GM21619 (cell line): ENCODE results near the gene VGLL4.

Experiments
- ATAC-seq: cut with Tn5 transposase; IDR thresholded peaks from one replicate; pipeline ENCODE4 v1.9.1; 2021; ENCODE audit not compliant: unreplicated experiment

VGLL4 gene

DNA sequence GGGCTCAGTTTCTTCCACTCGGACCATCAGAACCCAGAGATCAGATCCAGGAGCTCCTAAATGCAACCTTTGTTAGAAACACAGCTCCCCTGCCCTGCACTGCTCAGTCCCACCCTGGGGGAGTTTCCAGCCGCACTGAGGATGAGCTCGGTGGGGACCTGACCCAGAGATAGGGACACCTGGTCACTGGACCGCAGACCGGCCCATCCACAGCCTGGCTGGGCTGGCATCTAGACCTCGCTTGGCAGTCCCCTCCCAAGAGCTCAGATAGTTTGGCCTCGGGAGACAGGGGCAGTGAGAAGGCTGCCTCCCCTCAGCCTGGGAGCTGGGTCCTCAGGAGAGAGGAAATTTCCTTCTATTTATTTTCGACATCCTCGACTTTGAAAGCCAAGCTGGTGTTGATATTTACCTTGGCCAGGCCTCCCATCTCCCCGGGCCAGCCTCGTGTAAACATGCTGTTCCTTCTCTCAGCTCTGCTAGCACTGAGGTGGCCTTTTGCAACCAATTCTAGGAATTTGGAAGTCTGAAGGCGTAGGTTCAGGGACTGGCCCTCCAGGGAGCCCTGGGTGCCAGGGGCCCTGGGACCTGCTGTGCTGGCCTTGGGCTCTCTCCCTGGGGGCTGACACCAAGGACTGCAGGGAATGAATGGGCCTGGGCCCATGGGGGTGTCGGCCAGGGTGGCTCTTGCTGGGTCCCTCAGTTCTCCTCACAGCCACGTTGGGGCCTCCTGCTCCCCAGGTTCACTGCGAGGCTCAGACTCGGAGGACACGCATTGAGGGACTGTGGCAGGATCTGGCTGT is 90.1 kb downstream of the VGLL4 start:
- no peak for ATAC-seq

DNA sequence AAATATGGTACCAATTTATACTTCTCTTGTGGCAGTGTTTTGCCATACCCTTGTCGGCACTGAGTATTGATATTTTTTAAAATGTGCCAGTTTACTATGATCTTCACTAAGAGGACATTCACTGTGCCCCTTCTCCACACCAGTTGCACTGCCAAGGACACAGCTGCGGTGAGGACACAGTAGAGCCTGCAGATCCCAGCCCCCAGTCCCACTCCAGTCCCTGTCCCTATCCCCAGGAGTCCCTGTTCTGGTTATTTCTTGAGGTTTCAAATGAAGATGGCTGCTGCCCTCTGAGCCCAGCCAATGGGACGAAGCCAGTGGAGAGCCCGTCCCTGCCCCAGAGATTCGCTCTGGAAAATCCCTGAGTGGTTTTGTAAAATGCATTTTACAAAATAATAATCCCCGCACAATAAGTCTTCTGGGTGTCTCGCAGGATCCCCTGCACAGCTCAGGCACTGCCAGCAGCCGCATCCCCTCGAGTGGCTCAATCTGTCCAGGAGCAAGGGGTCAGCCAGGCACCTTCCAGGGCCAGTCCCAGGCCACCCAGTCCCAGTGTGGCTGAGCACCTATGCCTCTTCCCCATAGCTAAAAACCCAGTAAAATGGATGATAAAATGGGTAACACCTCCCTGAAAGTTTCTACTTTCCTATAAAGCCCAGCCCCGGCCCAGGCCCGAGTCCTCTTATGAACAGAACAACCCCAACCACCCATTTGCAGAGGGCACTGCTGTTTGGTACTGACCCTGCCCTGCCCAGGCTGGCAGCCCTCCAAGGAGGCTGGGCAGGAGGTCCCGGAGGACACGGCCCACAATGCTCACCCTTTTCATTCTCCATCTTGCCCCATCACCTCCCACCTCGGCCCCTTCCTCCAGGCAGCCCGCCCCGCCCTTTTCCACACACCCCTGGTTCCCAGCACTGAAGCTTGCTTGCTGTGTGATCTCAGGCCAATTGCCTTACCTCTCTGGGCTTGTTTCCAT is 91.1 kb downstream of the VGLL4 start:
- no peak for ATAC-seq

DNA sequence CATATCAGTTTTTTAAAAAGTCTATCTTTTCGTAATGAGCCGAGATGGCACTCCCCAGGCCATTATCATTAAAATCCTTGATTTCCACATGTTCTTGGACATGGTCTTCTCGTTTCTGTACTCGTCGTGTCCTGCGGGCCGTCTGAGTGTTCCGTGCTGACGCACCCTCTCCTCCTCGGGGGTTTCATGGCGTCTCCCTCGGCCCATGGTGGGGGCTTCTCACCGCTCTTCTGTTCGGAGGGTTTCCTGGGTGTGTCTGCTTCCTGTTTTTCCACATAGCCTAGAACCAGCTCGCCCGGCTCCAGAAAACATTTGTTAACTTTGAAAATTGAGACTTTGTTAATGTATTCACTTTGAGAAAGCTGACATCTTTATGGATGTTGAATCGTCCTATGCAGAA is 92.7 kb downstream of the VGLL4 start:
- ATAC-seq, result no peak

DNA sequence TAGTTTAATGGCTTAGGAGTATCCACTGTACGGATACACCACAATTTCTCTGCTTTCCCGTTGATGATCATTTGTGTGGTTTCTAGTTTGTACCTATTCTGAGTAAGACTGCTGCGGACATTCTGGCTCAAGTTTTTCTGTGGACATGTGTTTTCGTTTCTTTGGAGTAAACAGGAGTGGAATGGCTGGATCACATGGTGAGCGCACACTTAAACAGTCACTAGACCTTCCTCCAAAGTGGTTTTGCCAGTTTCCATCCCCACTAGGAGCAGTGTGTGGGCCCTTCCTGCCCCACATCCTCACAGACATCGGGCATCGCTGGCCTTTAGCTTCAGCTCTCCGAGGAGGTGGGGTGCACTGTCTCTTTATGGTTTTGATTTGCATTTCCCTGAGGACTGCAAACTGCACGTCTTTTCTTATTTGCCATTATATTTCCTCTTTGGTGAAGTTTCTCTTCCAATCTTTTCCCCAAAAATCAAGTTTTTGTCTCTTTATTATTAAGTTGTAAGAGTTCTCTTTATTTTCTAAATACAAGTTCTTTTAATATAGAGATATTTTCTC is 94.1 kb downstream of the VGLL4 start:
- ATAC-seq, result no peak

DNA sequence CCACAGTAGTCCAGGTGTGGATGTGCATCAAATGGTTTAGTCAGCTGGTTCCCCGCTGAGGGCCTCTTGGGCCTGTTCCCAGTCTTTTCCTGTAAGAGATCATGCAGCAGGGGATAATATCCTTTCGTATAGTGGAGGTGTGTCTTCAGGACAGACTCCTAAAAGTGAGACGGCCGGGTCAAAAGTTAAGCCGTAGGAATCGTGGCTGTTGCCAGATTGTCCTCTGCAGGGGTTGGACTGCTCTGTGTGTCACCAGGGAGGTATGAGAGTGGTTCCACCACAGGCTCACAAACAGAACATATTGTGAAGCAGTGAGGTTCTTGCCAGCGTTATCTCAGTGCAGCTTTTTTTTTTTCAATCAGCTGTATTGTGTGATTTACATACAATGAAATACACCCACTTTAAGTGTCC is 95.0 kb downstream of the VGLL4 start:
- no peak for ATAC-seq

DNA sequence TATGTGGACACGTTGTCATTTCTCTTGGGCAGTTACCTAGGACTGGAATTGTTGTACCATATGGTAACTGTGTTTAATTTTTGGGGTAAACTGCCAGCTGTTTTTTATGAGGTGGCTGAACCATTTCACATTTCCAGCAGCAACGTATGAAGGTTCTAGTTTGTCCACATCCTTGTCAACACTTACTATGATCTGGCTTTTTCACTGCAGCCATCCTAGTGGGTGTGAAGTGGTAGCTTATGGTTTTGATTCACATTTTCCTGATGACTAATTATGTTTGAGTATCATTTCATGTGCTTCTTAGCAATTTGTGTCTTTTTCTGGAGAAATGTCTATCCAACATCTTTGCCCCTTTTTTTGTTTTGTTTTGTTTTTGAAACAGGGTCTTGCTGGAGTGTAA is 96.2 kb downstream of the VGLL4 start:
- ATAC-seq, result no peak

DNA sequence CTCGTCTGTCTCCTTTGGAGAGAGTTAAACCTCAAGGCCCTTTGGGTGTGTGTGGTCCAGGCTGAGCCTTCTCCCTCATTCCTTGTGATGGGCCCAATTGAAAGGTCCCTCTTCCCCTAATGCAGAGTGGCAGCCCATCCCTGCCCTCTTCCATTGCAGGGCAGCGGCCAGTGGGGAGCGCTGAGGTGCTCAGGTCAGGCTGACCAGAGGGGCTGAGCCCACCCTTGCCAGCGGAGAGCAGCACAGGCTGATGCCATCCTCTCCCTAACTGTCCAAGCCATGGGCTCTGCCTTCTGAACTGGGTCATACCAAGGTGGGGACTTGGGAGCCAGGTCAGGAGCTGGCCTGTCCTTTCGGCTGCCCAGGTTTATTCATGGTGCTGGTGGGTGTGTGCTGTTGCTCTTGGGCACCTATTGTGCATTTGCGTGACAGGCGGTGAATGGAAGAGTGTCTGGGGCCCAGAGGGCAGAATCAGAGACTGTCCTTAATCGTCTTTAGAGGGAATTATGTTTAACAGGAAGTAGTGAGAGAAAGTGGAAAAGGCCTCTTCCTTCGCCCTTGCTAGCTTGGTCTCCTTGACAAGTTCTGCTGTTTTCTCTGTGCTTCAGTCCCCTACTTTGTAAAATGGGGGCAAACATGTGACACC is 96.9 kb downstream of the VGLL4 start:
- ATAC-seq, result no peak

DNA sequence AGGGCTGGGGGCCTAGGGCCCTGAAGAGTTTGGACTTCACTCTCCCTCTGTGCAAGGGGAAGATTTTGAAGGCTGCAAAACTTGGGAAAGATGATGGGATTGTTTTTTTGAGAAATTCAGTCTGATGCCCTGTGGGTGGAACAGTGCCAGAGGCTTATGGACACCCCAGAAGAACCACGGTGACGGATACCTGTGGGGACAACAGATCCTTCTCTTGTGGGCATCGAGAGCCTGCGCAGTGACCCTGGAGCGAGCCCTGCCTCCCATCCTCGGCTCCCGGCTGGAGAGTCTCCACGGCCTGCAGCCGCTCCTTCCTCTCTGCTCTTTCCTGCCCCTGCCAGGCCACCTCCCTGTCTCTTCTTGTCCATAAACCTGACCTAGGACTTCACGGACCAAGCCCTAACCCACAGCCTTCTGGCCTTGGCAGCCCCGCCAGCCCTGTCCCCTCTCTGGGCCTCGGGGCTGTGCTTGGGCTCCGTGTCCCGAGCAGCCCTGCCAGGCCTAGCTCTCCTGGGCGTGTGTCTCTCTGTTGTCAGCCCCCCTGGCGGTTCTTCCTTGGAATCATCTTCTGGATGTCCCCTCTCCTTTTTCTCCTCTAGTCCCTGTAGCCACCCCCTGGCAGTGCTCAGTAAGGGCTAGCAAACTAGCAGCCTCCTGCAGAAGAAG is 98.4 kb downstream of the VGLL4 start:
- no peak for ATAC-seq

DNA sequence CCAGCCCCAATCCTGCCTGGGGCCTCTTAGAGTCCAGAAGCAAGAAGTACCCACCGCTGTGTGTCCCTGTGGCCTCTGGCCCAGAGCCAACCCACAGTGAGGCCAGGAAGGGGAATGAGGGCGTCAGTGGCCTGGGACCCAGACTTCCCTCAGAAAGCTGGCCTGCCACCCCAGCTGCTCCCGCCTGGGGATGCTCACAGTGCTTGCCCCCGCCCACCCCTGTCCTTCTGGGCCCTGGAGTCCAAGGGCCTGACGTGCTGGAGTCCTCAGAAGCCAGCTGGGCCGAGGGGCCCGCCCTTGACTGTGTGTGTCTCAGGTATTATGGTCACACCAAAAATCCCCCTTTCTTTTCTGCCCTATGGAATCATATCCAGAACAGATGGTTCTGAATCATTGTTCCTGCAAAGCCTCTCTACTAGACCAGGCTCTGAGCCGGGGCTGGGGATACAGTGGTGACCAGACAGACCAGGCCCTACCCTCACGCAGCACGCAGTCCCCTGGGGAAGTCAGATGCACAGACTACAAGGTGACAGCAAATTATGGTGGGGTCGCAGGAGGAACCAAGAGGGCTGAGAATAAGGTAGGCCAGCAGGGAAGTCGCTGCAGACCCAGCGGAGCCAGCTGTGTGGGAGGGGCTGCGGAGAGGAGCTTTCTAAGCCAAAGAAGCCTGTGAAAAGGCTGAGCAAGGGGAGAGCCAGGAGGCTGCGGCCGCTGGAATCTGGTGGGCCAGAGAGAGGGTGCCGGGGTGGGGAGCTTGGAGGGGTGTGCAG is 99.1 kb downstream of the VGLL4 start:
- ATAC-seq, result no peak

DNA sequence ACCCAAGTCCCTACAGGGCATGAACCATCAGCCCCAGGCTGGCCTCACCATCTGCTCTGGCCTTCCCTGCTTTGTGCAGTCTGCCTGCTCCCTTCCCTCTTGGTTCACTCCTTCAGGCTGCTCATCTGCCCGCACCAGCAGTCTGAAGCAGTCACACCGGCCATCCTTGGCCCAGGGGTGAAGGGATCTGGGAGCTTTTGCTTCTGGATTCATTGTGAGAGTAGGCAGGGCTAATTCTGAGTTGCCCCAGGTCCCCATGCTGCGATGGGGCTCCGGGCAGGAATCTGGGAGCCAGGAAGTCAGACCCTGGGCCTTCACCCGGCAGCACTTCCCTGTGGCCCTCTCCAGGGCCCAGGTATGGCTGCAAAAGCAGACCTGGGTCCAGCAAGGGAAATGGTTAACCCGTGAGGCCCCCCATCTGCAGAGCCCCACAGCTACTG is 99.7 kb downstream of the VGLL4 start:
- no peak for ATAC-seq

DNA sequence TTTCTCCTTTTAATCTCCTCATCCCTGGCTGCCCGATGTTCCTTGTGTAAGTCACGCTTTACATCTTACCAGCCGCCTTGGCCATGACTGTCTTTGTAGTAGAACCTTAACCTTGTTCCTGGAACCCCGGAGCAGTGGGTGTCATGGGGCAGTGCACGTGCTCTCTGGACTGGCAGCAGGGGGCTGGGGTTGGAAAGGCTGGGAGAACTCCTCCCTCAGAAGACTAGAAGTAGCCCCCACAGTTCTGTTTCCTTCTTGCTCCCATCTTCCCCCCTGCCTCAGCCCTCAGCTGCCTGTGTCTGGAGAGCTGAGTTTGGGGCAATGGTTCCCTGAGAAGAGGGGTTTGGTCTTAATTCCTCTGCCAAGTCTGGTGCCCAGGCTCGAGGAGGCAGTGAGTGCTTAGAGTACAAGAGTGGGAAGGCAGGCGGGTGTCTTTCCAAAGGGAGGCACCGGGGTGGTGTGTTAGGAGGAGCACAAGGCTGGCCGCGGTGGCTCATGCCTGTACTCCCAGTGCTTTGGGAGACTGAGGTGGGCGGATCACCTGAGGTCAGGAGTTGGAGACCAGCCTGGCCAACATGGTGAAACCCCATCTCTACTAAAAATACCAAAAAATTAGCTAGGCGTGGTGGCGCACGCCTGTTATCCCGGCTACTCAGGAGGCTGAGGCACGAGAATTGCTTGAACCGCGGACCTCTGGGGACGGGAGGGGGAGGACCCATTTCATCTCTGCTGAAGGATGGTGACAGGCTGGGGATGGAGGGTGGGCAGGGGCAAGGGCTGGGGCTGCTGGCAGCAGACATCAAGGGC is 100.4 kb downstream of the VGLL4 start:
- ATAC-seq, result no peak

DNA sequence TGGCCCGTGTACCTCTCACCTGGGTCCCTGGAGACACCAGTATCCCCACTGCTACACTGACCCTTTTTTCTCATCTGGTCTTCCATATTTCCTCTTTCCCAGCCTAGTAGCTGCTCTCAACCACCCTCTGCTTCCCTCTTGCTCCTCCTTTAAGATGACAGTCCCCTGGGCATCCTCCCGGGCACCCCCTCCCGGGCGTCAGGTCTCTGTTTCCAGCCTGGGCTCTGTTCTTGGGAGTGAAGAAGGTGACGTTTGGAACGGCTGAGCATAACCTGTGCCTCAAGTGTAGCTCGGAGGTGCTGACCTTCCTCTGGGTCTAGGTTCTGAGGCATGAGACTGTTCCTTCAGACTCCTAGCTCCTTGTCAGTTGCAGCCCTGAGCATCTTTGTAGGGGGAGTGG is 101.2 kb downstream of the VGLL4 start:
- no peak for ATAC-seq

DNA sequence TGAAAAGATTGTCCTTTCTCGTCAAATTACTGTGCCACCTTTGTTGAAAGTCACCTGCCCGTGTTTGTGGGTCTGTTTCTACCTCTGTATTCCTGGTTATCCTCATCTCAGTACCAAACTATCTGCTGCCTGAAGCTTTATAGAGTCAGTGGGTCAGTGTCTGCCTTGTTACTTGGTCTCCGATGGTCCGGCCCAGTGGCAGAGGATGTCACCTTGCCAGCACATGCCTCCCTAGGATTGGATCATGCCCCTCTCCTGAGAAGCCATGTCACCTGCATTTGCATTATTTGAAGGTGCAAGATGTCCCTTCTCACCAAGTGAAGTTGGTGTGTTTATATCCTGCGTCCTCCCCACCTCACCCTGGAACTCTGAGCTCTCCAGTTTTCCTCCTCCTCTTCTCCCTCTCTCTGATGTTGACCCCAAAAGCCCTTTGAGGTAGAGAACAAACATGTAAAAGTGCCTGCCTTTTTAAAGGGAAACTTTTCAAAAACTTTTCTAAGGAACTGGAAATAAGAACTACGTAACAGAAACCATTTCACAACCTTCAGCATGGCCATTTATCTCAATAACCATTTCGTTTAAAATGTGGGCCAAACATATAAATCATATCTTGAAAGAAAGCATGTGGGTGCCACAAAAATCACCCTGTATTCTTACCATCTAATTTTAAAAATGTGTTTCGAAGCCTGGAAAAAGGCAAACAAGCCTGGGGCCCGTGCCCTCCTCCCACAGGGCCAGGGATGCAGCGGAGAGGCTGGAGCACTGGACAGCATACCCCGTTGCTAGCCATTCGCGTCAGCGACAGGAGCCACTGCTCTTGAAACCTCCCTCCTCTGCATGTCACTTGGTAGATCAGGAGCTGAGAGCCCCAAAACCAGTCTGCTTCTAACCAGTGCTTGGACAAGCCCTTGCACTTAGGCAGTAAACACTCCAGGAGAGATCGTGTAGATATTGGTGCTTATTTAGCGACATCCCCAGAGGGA is 102.1 kb downstream of the VGLL4 start:
- no peak for ATAC-seq

DNA sequence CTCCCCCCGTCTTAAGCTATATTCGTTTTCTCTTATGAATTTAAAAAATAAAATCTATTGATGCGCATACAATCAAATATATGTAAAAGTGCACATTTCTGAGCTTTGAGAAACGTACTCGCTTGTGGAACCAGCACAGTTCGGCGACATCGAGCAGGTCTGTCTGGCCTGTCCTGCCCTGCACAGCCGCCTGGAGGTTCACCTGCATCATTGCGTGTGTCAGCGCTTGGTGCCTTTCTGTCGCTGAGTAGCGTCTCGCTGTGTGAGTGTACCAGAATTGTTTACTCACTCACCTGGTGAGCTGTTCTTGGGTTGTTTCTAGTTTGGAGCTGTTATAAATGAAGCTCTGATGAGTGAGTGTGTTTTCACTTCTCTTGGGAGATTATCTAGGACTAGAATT is 104.0 kb downstream of the VGLL4 start:
- ATAC-seq, result no peak

DNA sequence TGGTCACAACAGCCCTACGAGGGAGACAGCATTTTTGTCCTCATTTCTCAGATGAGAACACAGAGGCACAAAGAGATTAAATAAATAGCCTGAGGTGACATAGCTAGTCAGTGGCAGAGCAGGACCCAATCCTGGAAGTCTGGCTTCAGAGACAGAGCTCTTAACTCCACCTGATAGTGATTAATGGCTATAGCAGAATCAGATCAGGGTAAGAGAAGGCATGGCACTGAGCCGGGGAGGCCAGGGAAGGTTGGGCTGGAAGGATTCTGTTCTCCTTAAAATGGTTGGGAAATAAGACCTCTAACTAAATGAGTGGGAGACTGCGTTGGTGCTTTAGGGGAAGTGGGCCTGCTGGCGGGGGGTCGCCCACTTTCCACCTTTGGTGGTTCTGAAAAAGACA is 104.5 kb downstream of the VGLL4 start:
- ATAC-seq, result no peak

DNA sequence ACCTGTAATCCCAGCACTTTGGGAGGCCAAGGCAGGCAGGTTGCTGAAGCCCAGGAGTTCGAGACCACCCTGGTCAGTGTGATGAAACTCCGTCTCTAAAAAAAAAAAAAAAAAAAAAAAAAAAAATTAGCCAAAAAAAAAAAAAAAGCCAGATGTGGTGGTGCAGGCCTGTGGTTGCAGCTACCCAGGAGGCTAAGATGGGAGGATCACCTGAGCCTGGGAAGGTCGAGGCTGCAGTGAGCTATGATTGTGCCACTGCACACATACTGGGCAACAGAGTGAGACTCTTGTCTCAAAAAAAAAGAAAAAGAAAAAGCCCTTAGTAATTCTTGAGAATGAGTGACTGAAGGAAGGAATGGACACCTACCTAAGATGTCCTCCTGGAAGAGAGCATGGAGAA is 105.1 kb downstream of the VGLL4 start:
- no peak for ATAC-seq

DNA sequence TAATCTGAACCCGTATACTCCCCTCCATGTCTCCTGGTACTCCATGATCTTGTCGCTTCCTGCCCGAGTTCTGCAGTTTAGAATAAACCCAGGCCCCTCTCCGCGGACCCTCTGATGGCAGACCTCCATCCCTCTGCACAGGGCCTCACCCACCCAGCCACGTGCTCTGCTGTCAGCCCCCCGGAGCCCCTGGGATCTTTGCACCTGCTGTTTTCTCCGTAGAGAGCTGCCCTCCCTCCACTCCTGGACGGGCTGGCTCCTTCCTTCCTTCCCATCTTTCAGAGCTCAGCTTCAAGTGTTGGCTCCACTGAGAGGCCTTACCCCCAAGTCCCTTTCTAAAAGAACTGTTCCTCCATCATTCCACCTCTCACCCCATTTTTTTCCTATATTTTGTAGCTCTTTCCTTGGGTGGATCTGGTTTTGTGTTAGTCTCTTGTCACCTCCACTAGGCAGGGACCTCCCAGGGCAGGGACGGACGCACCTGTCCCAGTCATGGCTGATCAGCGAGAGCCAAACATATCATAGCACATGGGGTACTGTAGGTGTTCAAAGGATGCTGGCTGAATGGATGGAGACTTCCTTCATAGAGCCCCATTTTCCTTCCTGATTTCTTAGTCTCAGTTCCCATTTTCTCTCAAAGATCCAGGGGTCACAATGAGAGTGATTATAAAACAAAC is 106.6 kb downstream of the VGLL4 start:
- no peak for ATAC-seq
